ENCODE measurements around the gene RIC8A. TPM values are rescaled to one million over a fixed set of nuclear protein-coding genes. Genes with fewer than 3 reads are reported as not detected.

The RIC8A gene
- polyA plus RNA-seq, 1 donor from 2014 or later: 128 TPM

GRCh38 chr11:201966-202365, 5.5 kb upstream of the RIC8A start:
- Histone ChIP-seq H3K79me2 (replicated peaks; ENCODE audit: insufficient read depth, low read length) (peaks cover 13% of the 10 kb centered on the region), H3K27me3 (ENCODE audit: insufficient read depth, low read depth, low read length) (no peaks in the 10 kb centered on the region), H3K4me3 (ENCODE audit: low read length) (no peak overlapping the region), H3K27ac (ENCODE audit: low read length) (no peak overlapping the region), H3F3A (ENCODE audit: insufficient read depth, low read length, poor library complexity, severe bottlenecking) (no peaks in the 10 kb centered on the region), H3K4me2 (ENCODE audit: low read length) (no peak overlapping the region), H4K20me1 (ENCODE audit: insufficient read depth) (no peaks in the 10 kb centered on the region), H2AFZ (ENCODE audit: low read depth, low read length) (no peak overlapping the region), H3K36me3 (ENCODE audit: insufficient read depth, low read length) (no peaks in the 10 kb centered on the region), H3K9ac (ENCODE audit: low read length) (no peak overlapping the region), H3K9me3 (ENCODE audit: low read length) (no peaks in the 10 kb centered on the region), H3K9me2 (ENCODE audit: insufficient read depth, low read length) (no peaks in the 10 kb centered on the region)
- TF ChIP-seq EP300 (conservative IDR thresholded peaks at IDR 0.05; ENCODE audit: poor library complexity, severe bottlenecking) (no peak), SMC3 (conservative IDR thresholded peaks at IDR 0.05; ENCODE audit: poor library complexity) (no peak), TAF1 (IDR thresholded peaks at IDR 0.05; ENCODE audit: low read depth) (no peak), REST (IDR thresholded peaks at IDR 0.05; ENCODE audit: borderline replicate concordance) (no peak), RAD21 (conservative IDR thresholded peaks at IDR 0.05) (no peak), MXI1 (conservative IDR thresholded peaks at IDR 0.05; ENCODE audit: poor library complexity, severe bottlenecking) (no peak), POLR2AphosphoS5 (IDR thresholded peaks at IDR 0.05) (no peak), CTCF (IDR thresholded peaks at IDR 0.05; ENCODE audit: poor library complexity, severe bottlenecking) (no peak), EZH2 (IDR thresholded peaks at IDR 0.05; ENCODE audit: borderline replicate concordance, insufficient read depth, low read length, poor library complexity, severe bottlenecking) (no peak)

GRCh38 chr11:202490-202889, 5.0 kb upstream of the RIC8A start:
- Histone ChIP-seq H3K4me2 (ENCODE audit: low read length) (no peak overlapping the region), H4K20me1 (ENCODE audit: insufficient read depth) (no peaks in the 10 kb centered on the region), H3K9me3 (ENCODE audit: low read length) (no peaks in the 10 kb centered on the region), H3K79me2 (replicated peaks; ENCODE audit: insufficient read depth, low read length) (peaks cover 13% of the 10 kb centered on the region), H3K9ac (ENCODE audit: low read length) (no peak overlapping the region), H3K9me2 (ENCODE audit: insufficient read depth, low read length) (no peaks in the 10 kb centered on the region), H3K27me3 (ENCODE audit: insufficient read depth, low read depth, low read length) (no peaks in the 10 kb centered on the region), H3K36me3 (ENCODE audit: insufficient read depth, low read length) (no peaks in the 10 kb centered on the region), H2AFZ (ENCODE audit: low read depth, low read length) (no peak overlapping the region), H3F3A (ENCODE audit: insufficient read depth, low read length, poor library complexity, severe bottlenecking) (no peaks in the 10 kb centered on the region), H3K27ac (ENCODE audit: low read length) (no peak overlapping the region), H3K4me3 (ENCODE audit: low read length) (no peak overlapping the region)
- TF ChIP-seq REST (IDR thresholded peaks at IDR 0.05; ENCODE audit: borderline replicate concordance): no peak
- no peak for TF ChIP-seq MXI1 (conservative IDR thresholded peaks at IDR 0.05; ENCODE audit: poor library complexity, severe bottlenecking)
- TF ChIP-seq EP300 (conservative IDR thresholded peaks at IDR 0.05; ENCODE audit: poor library complexity, severe bottlenecking): no peak
- TF ChIP-seq SMC3 (conservative IDR thresholded peaks at IDR 0.05; ENCODE audit: poor library complexity): no peak
- TF ChIP-seq RAD21 (conservative IDR thresholded peaks at IDR 0.05): no peak
- no peak for TF ChIP-seq EZH2 (IDR thresholded peaks at IDR 0.05; ENCODE audit: borderline replicate concordance, insufficient read depth, low read length, poor library complexity, severe bottlenecking)
- TF ChIP-seq TAF1 (IDR thresholded peaks at IDR 0.05; ENCODE audit: low read depth): no peak
- no peak for TF ChIP-seq CTCF (IDR thresholded peaks at IDR 0.05; ENCODE audit: poor library complexity, severe bottlenecking)
- TF ChIP-seq POLR2AphosphoS5 (IDR thresholded peaks at IDR 0.05): no peak
